H1 (cell line): Measurements from ENCODE around the gene OR51G2. TPM values are rescaled to one million over a fixed set of nuclear protein-coding genes. Genes with fewer than 3 reads are reported as not detected.

ENCODE experiments used
- BACH1 ChIP-seq: IDR thresholded peaks from 2 replicates; pipeline ENCODE4 v1.6.1; 2012; ENCODE audit warnings: low read length, improper control_type of control experiment
- RAD21 ChIP-seq, 2 experiments: IDR thresholded peaks in 1 of 2; conservative IDR thresholded peaks in 1 of 2; 2 replicates each; pipeline ENCODE4 v1.6.1; 2011; ENCODE audit warnings: low read depth in 2 of 2, low read length in 2 of 2, improper control_type of control experiment in 1 of 2, inconsistent platforms in 1 of 2, mild to moderate bottlenecking in 1 of 2, moderate library complexity in 1 of 2
- SP4 ChIP-seq: IDR thresholded peaks from 2 replicates; pipeline ENCODE4 v1.6.1; 2012; ENCODE audit warnings: low read length, inconsistent platforms
- TBP ChIP-seq: IDR thresholded peaks from 2 replicates; pipeline ENCODE4 v1.6.1; 2011; ENCODE audit warnings: low read depth, low read length, improper control_type of control experiment
- TCF12 ChIP-seq: IDR thresholded peaks from 2 replicates; pipeline ENCODE4 v1.6.1; 2011; ENCODE audit warnings: low read depth, mild to moderate bottlenecking, low read length
- polyA plus RNA-seq, 7 experiments: library from polyadenylated mRNA; depleted of rRNA in 3 of 7; stranded (reverse) in 5 of 7; unstranded in 2 of 7; fragments of >200 nt in 5 of 7; fragments of 200-250 nt in 2 of 7; gene quantifications; 1 replicate in 5 of 7; 2 replicates in 1 of 7; 4 replicates in 1 of 7; pipeline versions ENCODE4 v1.2.1 to v1.2.3, GENCODE V29; 2011 to 2013; ENCODE audit warnings: missing spikeins in 2 of 7, mixed read lengths in 2 of 7
- total RNA-seq: library from RNA; stranded (reverse); fragmentation: NEBNext Ultra II Directional; extraction: Animal tissue kit (Norgen Biotek cat#: 25700); gene quantifications from 2 replicates; pipeline ENCODE4 v1.2.1, GENCODE V29; 2021

Gene OR51G2
- total and polyA plus RNA-seq, 2 of the 8 experiments (the other 6 are each of a cell fraction or from before 2014, with no cell fraction given) = not detected

DNA sequence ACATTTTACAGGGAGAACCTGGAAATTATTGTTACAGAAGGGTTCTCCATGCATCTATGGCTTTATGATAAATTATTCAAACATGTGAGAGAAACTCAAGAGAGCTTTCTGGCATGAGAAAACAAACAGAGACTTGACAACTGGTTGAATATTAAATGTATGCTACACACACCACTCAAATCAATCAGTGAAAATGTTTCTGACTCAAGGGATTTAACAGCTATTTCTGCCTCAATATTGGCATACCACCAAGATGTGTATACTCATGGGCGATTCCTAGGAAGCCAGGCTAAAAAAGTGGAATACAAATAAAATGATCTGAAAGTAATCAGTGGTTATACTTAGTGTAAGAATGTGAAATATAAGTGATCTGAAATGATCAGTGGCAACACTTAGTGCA is 53.3 kb downstream of the OR51G2 start (continued):
- TF ChIP-seq TCF12 = no peak
- TF ChIP-seq SP4 = no peak
- no peak for TF ChIP-seq TBP
- TF ChIP-seq RAD21 (IDR thresholded peaks at IDR 0.05 in 1 of 2, conservative IDR thresholded peaks at IDR 0.05 in 1 of 2; ENCODE audit: low read depth in 2 of 2, low read length in 2 of 2) = no peak
- TF ChIP-seq BACH1 = no peak
